C4-2B (cell line): Measurements from ENCODE around the gene C10orf71.

ENCODE experiments used
- H3K27ac ChIP-seq: fragments of 450-650 bp; 2 replicates; pipeline ENCODE4 v1.5.1; 2017
- CTCF ChIP-seq: fragments of 450-650 bp; conservative IDR thresholded peaks from 2 replicates; pipeline ENCODE4 v1.5.1; 2017; ENCODE audit warnings: mild to moderate bottlenecking
- ZFX ChIP-seq: fragments of 450-650 bp; IDR thresholded peaks from 2 replicates; pipeline ENCODE4 v1.6.1; 2017

C10orf71 gene

DNA sequence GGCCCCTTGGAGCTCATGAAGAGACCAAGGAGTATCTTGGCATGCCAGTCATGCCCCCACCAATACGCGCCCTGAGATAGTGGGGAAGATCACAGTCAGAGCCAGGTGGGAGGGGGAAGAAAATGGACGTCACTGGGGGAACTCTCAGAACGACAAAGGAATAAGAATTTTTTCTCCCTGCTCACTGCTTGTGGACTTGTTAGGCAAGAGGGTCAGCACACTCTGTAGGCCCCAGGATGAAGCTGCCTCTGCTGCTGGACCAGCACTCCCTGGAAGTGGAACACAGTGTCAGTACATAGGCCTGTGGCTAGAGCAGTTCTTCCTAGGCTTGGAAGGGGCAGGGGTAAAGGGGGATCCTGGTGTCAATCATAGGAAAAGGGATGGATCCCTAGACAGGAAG, 50.4 kb downstream of the C10orf71 start:
- TF ChIP-seq CTCF (no peak), ZFX (no peak)
- H3K27ac ChIP-seq: no peak overlapping the region

DNA sequence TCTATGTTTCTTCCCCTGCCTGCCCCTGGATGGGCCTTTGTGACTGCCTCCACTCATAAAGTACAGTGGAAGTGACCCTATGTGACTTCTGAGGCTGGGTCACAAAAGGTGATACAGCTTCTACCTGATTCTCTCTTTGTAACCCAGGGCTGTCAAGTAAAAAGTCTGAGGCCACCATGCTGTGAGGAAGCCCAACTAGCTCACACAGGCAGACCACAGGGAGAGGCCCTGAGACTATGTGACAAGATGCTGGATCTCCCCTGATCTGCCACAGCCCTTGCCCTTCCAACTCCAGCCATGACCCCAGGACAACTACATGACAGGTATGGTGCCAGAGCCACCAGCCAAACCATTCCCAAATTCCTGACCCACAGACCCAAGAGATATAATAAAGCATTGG, 51.2 kb downstream of the C10orf71 start:
- no peak overlapping the region for H3K27ac ChIP-seq
- TF ChIP-seq CTCF (no peak), ZFX (no peak)

DNA sequence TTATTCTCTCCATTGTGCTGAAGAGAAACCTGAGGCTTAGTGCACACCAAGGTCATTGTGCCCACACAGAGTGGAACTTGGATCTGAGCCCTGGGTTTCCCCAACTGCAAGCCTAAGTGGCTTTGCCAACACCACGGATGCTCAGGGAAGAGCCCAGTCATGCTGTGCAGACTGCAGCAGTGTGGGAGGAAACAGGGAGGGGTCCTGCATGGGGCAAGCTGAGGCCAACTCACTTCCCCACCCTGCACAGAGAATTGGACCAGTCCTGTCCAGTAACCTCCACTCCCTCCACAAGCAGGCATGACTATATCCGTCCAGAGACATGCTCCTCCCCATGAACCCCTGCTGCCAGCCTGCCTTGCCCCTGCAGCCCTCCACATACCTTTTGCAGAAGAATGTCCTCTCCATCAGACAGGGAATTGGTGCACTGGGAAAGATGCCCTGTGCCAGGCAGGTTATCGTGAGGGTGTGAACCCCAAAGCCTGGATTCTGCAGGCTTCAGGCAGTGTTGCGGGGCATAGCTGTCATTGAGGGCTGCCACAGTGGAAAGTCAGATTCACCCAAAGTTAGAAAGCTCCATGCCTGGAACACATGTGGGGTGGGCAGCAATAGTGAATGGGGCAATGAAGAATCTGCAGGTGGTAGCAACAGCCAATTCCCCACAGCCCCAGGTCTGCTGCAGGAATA, 52.0 kb downstream of the C10orf71 start:
- H3K27ac ChIP-seq: peak overlapping the region; percentile 36
- no peak for TF ChIP-seq ZFX
- TF ChIP-seq CTCF: no peak

GRCh38 chr10:49351669-49352068, 52.7 kb downstream of the C10orf71 start:
- H3K27ac ChIP-seq: peak overlapping the region; percentile 36
- TF ChIP-seq CTCF: no peak
- no peak for TF ChIP-seq ZFX

- peak overlapping the region; percentile 36 for H3K27ac ChIP-seq
- TF ChIP-seq ZFX: no peak
- TF ChIP-seq CTCF: no peak
Observed at GRCh38 chr10:49352323-49352722, 53.4 kb downstream of the C10orf71 start.

GRCh38 chr10:49353026-49353894, 54.3 kb downstream of the C10orf71 start:
- TF ChIP-seq ZFX (no peak), CTCF (no peak)
- H3K27ac ChIP-seq: no peak overlapping the region

GRCh38 chr10:49353895-49354566, 55.1 kb downstream of the C10orf71 start:
- TF ChIP-seq ZFX (no peak), CTCF (no peak)
- H3K27ac ChIP-seq: no peak overlapping the region
